HEK293T (cell line): ENCODE results near the gene UBL7.

Experiments used
- ARNT ChIP-seq: fragments of 450-650 bp; IDR thresholded peaks from 2 replicates; pipeline ENCODE4 v1.6.1; 2017; ENCODE audit warnings: mild to moderate bottlenecking
- BHLHE40 ChIP-seq: fragments of 450-650 bp; IDR thresholded peaks from 2 replicates; pipeline ENCODE4 v1.6.1; 2016; ENCODE audit warnings: mild to moderate bottlenecking, moderate library complexity, borderline replicate concordance
- ELF4 ChIP-seq: fragments of 450-650 bp; IDR thresholded peaks from 2 replicates; pipeline ENCODE4 v1.6.1; 2017; ENCODE audit warnings: antibody characterized with exemption
- FOXA1 ChIP-seq: fragments of 450-650 bp; IDR thresholded peaks from 2 replicates; pipeline ENCODE4 v1.6.1; 2016; ENCODE audit warnings: mild to moderate bottlenecking
- FOXM1 ChIP-seq: fragments of 450-650 bp; IDR thresholded peaks from 2 replicates; pipeline ENCODE4 v1.6.1; 2017; ENCODE audit warnings: mild to moderate bottlenecking, borderline replicate concordance
- HDGF ChIP-seq: fragments of 450-650 bp; IDR thresholded peaks from 2 replicates; pipeline ENCODE4 v1.6.1; 2017; ENCODE audit warnings: antibody characterized with exemption, borderline replicate concordance
- L3MBTL2 ChIP-seq: fragments of 450-650 bp; conservative IDR thresholded peaks from 2 replicates; pipeline ENCODE4 v1.6.1; 2016; ENCODE audit warnings: mild to moderate bottlenecking
- LEF1 ChIP-seq: fragments of 450-650 bp; IDR thresholded peaks from 2 replicates; pipeline ENCODE4 v1.6.1; 2017; ENCODE audit warnings: mild to moderate bottlenecking, borderline replicate concordance
- NFRKB ChIP-seq: fragments of 450-650 bp; IDR thresholded peaks from 2 replicates; pipeline ENCODE4 v1.6.1; 2016; ENCODE audit warnings: mild to moderate bottlenecking, moderate library complexity
- PKNOX1 ChIP-seq: fragments of 450-650 bp; IDR thresholded peaks from 2 replicates; pipeline ENCODE4 v1.6.1; 2016
- SP1 ChIP-seq: fragments of 450-650 bp; IDR thresholded peaks from 2 replicates; pipeline ENCODE4 v1.6.1; 2017
- SUZ12 ChIP-seq: fragments of 450-650 bp; IDR thresholded peaks from 2 replicates; pipeline ENCODE4 v1.6.1; 2016; ENCODE audit warnings: mild to moderate bottlenecking
- TARDBP ChIP-seq: fragments of 450-650 bp; IDR thresholded peaks from 2 replicates; pipeline ENCODE4 v1.6.1; 2016
- ZNF384 ChIP-seq: fragments of 450-650 bp; IDR thresholded peaks from 2 replicates; pipeline ENCODE4 v1.6.1; 2016

DNA sequence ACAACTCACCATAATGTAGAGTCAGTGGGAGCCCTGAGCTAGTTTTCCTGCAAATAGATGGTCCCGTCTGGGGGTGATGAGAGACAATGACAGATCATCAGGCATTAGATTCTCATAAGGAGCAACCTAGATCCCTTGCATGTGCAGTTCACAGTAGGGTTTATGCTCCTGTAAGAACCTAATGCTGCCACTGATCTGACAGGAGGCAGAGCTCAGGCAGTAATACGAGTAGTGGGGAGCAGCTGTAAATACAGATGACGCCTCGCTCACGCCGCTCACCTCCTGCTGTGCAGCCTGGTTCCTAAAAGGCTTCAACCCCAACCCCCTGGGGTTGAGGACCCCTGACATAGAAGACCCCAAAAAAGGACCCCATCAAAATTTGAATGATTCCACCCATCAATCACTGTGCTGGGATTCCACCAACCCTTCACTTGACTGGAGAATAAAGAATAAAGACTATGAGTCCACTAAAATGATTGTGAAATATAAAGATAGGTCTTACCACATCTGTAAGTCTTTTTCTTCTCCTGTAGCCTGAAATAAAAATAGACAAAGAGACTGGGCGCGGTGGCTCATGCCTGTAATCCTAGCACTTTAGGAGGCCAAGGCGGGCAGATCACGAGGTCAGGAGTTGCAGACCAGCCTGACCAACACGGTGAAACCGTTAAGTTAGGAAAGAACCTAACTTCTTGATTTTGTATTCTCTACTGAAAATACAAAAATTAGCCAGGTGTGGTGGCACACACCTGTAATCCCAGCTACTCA is 9.9 kb upstream of the UBL7 start:
- TF ChIP-seq LEF1 (no peak), FOXA1 (no peak), ZNF384 (no peak), L3MBTL2 (no peak), TARDBP (no peak), BHLHE40 (no peak), ARNT (no peak), ELF4 (no peak), HDGF (no peak), SP1 (no peak), PKNOX1 (no peak), SUZ12 (no peak), NFRKB (no peak), FOXM1 (no peak)
